GM18520 (cell line): Measurements from ENCODE around the gene DDX41.

Experiments used
- ATAC-seq: cut with Tn5 transposase; IDR thresholded peaks from one replicate; pipeline ENCODE4 v1.9.1; 2021; ENCODE audit not compliant: unreplicated experiment

DDX41 gene

GRCh38 chr5:177513500-177513899, 3.3 kb downstream of the DDX41 start:
- no peak for ATAC-seq

- no peak for ATAC-seq
These were observed 3.9 kb downstream of the DDX41 start for GRCh38 chr5:177512736-177513380.

DNA sequence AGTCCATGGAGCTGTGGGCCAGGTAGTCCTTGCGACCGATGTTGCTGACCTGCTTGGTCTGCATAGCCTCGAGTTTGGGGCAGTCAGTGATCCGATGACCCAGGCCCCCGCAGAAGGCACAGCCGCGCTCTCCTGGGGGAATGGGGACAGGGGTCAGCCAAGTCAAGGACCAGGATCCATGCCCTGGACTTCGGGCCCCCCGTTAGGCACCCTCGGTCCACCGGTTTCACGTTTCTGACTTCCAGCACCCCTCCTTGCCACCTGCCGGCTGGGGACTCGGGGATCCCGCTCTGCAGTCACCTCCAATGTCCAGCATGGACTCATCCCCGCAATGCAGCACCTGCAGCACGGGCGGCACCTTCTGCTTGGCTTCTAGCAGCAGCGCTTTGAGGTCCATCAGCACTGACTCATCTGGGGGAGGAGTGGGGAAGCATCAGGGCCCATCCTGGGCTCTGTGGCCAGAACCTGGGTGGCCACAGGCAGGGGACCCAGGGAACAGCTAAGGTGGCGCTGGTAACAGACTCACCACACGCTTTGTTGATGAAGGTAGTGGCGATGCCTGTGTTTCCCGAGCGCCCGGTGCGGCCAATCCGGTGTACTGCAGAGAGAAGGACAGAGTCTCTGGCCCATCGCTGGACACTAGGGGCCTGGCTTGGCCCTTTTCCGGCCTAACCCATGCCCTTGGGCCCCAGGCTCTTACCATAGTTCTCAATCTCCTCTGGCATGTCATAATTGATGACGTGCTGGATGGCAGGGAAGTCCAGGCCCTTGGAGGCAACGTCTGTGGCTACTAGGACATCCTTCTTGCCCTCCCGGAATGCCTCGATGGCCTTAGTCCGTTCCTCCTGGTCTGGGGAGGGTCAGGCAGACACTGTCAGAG, 4.7 kb downstream of the DDX41 start:
- ATAC-seq, result no peak

- no peak for ATAC-seq
These were observed 5.6 kb downstream of the DDX41 start for GRCh38 chr5:177511181-177511580.

DNA sequence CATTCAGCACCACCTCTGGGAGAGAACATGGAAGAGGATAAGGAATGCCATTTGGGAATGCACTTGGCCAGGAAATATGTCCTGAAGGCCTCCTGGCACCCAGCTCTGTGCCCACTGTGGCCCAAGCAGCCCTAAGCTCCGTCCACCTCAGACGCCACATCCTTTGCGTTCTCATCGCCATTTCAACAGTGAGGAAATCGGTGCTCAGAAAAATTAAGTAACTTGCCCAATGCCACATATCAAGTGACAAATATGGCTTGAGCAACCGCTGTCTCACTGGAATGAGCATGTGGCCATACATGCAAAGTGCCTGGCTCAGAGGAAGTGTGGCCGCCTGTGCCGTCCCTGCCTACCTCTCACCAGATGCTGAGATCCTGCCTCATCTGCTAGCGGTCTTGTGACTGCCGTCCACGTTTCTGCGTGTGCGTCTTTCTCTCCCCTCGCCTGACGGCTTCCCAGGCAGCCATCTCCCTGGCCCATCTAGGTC, 6.2 kb downstream of the DDX41 start:
- ATAC-seq, result no peak

DNA sequence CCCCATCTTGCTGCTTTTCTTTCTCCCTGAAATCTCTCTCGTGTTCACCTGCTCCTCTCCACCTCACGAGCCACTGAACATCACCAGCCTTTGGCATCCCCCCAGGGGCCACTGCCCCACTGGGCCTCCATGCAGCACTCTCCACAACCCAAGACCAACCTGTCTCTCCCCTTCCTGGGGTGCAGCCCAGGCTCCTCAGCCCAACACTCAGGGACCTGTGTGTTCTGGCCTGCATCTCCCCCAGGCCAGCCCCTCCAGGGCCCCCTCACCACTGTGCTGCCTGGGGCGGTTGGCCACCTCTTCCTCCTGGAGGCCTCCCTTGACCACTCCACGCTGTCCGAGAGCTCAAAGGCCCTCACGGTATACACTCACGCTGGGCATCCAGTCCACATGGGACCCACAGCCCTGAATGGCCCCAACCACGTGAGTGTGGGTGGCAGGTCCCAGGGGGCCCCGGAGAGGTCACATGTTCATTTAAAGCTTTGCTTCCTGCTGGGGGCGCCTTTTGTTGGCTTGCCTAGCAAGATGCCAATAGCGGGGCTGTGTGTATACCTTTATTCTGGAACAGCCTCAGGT, 6.7 kb downstream of the DDX41 start:
- no peak for ATAC-seq

DNA sequence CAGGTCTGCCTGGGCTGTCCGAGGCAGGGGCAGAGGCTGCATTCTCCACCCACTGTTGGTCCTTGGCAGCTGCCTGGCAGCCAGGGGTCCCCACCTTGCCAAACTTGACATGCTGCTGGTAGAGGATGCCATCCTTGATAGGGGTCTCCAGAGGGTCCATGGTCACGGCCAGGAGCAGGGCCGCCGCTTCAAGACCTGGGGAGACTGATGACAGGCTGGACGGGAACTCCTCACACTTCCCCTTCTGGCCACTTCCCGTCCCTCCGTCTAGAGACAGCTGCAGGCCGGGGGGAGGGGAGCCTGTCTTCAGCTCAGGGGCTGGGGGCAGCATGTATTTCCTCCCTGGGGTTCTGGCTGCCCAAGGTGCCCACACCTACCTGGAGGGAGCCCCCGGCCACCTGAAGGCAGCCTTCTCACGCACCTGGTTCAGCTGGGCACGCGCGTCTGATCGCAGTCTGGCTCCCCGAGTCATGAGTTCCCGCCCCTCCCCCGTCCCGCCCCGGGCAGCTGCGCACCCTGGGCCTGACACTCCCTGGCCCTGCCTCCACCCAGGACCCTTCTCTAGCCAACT, 7.3 kb downstream of the DDX41 start, which contains the start of gene DOK3:
TSS of gene DOK3 (minus strand) at position 446 of the 571 bp plus-strand sequence. CDS start at position 160, 286 bp downstream.
- ATAC-seq, result no peak

- ATAC-seq, result no peak
These were observed 7.9 kb downstream of the DDX41 start for GRCh38 chr5:177508837-177509236.

GRCh38 chr5:177508221-177508611, 8.5 kb downstream of the DDX41 start:
- ATAC-seq, result no peak

- no peak for ATAC-seq
These were observed 9.1 kb downstream of the DDX41 start for GRCh38 chr5:177507596-177508220.

GRCh38 chr5:177507165-177507564, 9.6 kb downstream of the DDX41 start:
- ATAC-seq, result no peak

DNA sequence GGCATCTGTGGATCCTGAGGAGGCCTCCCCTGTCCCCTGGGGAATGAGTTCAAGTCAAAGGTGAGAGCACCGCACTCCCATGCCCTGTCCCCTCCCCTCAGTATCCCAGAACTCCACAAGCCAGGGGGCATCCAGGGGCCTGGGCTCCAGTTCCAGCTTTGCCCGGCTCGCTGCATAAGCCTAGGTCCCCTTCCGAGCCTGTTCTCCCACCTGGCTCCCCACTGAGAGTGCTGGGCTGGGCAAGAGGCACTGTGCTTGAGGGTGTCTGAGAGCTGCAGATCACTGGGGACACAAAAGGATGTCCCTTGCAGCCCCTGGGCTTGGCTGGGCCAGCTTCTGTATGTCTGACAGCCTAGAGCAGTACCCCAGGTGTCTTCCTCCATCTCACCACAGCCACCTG, 11.7 kb downstream of the DDX41 start:
- no peak for ATAC-seq

GRCh38 chr5:177504086-177505056, 12.4 kb downstream of the DDX41 start:
- ATAC-seq, result no peak

- ATAC-seq, result no peak
These were observed 13.2 kb downstream of the DDX41 start for GRCh38 chr5:177503351-177504085.

DNA sequence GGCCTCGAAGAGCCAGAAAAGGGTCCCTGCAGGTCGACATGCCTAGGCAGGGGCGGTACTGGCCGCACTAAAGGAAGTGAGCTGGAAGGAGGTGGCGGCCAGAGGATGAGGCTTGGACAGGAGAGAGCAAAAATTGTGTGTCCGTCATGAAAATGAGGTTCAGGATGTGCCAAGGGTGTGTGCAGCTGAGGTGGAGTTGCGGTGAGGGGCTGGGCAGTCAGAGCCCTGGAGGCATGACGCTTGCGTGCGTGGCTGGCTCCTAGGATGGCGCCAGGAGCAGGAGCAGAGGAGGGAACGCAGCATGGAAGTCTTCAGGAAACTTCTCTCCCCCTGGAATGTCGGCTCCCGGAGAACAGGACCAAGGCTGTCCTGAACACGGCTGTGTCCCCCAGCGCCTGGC, 13.9 kb downstream of the DDX41 start:
- no peak for ATAC-seq

DNA sequence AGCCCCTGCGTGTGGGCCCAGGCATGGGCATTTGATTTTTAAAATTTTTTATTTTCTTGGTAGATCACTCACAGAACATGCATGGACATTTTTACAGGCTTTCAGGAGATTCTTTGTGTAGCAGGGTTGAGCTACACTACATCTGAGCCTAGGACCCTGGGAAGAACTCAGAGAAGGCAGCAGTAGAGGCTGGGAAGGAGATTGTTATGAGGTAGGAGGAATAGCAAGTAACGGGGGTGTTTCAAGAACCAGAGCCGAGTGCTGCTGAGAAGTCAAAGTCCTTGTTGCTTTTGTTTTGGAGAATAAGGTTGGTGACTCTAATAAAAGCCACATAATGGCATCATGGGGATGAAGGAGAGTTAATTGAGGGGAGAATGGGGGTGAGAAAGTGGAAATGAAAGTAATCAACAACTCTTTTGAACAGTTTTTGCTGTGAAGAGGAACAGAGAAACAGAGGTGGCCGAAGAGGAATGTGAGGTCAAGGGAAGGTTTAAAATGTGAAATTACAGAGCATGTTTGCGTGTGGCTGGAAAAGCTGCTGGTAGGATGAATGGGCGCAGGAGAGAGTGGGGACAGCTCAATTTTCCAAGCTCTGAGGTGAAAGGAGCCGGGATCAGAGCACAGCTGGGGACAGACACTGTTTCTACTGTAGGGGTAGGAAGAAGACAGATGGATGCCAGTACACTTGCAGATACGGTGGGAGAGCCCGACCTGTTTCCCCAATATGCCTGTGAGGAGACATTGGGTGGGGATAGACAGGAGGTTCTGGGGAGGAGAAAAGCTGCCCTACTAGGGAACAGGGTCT, 14.7 kb downstream of the DDX41 start:
- ATAC-seq, result no peak

DNA sequence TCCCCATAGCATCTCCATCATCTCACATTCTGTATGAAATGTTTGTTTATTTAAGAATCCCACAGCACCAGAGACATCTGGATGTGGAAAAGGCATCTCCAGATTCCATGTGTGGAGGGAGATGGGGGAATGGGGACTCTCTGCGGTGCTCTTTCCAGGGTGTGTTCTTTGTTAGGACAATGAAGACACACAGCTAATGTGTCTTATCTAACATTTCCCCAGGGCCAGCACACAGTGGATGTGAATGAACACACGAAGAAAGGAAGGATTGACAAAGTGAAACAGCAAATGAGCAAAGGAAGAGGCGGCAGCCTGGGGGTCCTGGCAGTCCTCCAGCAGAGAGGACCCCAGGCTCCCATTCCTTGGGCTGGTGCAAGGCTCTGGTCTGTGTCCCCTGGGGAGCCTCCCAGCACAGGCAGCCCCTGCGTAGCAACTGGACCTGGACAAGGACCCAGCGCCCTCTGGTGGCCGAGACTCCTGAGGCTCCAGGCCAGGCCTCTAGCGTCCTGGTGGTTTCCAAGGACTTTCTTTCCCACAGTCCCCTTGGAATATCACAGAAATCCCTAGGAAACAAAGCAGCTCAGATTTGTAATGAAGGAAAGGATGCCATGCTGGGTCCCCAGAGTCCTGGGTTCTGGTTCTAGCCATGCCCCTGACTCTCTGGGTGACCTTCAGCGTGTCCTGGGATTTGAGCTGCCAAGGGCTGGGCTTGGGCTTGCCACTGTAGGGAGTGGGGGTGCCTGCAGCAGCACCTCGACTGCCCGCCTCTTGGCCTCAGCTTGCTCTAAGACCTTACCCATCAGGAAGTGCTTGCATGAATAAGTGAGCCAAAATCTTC, 15.9 kb downstream of the DDX41 start:
- no peak for ATAC-seq
